ENCODE measurements around the gene PHLDA3. TPM values are rescaled to one million over a fixed set of nuclear protein-coding genes. Genes with fewer than 3 reads are reported as not detected.

PHLDA3 gene
- total and polyA plus RNA-seq, 9 donors = 4.7 to 38.2 (median 27.3) TPM

DNA sequence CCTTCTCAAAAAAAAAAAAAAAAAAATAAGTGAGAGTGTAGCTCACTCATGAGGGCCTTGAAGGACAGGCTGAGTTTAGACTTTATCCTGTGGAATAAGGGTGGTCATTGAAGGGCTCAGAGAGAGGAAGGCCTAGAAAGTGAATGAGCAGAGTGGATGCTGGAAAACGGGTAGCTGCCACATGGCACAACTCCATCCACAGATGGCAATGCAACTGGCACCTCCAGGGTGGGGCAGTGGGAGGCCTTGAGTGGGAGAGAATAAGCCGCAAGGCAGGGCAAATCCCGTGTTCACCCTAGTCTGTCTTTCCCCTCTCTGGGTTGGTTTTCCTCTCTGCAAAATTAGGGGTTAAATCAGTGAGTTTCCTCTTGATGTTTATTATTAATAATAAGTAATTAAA lies 50.5 kb downstream of the PHLDA3 start:
- no peak overlapping the region for H3K27ac ChIP-seq
- 89 to 91% (median 90%) methylated on average over 3 of the region's 3 CpGs for WGBS, 3 donors
- intact Hi-C loops (cut with DNase I) = no loop called here

More for the DNA sequence above, 50.5 kb downstream of the PHLDA3 start:
- Histone ChIP-seq H3K9me3 (no peaks in the 10 kb centered on the region), H3K27me3 (no peaks in the 10 kb centered on the region), H3K36me3 (no peaks in the 10 kb centered on the region), H3K4me1 (ENCODE audit: insufficient read depth) (no peaks in the 10 kb centered on the region), H3K4me3 (no peak overlapping the region)
- no peak for DNase-seq
- TF ChIP-seq, protein P1, sequence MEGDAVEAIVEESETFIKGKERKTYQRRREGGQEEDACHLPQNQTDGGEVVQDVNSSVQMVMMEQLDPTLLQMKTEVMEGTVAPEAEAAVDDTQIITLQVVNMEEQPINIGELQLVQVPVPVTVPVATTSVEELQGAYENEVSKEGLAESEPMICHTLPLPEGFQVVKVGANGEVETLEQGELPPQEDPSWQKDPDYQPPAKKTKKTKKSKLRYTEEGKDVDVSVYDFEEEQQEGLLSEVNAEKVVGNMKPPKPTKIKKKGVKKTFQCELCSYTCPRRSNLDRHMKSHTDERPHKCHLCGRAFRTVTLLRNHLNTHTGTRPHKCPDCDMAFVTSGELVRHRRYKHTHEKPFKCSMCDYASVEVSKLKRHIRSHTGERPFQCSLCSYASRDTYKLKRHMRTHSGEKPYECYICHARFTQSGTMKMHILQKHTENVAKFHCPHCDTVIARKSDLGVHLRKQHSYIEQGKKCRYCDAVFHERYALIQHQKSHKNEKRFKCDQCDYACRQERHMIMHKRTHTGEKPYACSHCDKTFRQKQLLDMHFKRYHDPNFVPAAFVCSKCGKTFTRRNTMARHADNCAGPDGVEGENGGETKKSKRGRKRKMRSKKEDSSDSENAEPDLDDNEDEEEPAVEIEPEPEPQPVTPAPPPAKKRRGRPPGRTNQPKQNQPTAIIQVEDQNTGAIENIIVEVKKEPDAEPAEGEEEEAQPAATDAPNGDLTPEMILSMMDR (IDR thresholded peaks at IDR 0.05) = no peak
- TF ChIP-seq POLR2A (IDR thresholded peaks at IDR 0.05) = no peak
- TF ChIP-seq EP300 (IDR thresholded peaks at IDR 0.05) = no peak

Other genes with a start within 250 kb of the PHLDA3 start
- under 1 TPM in 5 of 7 donors, not detected in 2; 0.07 to 0.48 (median 0.18) TPM for gene PKP1, start 185.7 kb downstream of the PHLDA3 start, total RNA-seq
- gene PKP1, start 185.7 kb downstream of the PHLDA3 start, polyA plus RNA-seq = under 1 TPM; 0.05 to 0.18 TPM
- 1 to 10 TPM in 2 of 7 donors, under 1 TPM in 4, not detected in 1; 0.11 to 2.8 (median 0.68) TPM for gene TNNT2, start 91.5 kb downstream of the PHLDA3 start, total RNA-seq
- 1 to 10 TPM; 1.6 to 2.3 TPM for gene TNNT2, start 91.5 kb downstream of the PHLDA3 start, polyA plus RNA-seq
- 1 to 10 TPM in 5 of 7 donors, not detected in 2; 1.7 to 9.8 (median 3.9) TPM for gene LAD1, start 69.9 kb downstream of the PHLDA3 start, total RNA-seq
- under 1 TPM; 0.13 to 0.98 TPM for gene LAD1, start 69.9 kb downstream of the PHLDA3 start, polyA plus RNA-seq
- gene TNNI1, start 47.5 kb downstream of the PHLDA3 start, total RNA-seq = under 1 TPM in 4 of 7 donors, not detected in 3; 0.15 to 0.97 (median 0.24) TPM
- under 1 TPM in 1 of 2 donors, not detected in 1; 0.02 TPM for gene TNNI1, start 47.5 kb downstream of the PHLDA3 start, polyA plus RNA-seq
- gene CSRP1, start 37.9 kb upstream of the PHLDA3 start, total RNA-seq = 100 to 1,000 TPM; 205 to 767 (median 274) TPM
- 100 to 1,000 TPM; 270 to 783 TPM for gene CSRP1, start 37.9 kb upstream of the PHLDA3 start, polyA plus RNA-seq
- gene NAV1, start 69.9 kb upstream of the PHLDA3 start, total RNA-seq = 10 to 100 TPM in 4 of 7 donors, 1 to 10 TPM in 3; 6.2 to 19.6 (median 11.3) TPM
- gene NAV1, start 69.9 kb upstream of the PHLDA3 start, polyA plus RNA-seq = 10 to 100 TPM in 1 of 2 donors, 1 to 10 TPM in 1; 3.4 to 17.3 TPM

Data from ovary (tissue), 9 donors.